HFF-Myc (cell line): Measurements from ENCODE around the gene COPS6.

Experiments
- DNase-seq: peaks from one replicate; pipeline ENCODE4 v3.0.0-alpha.2; 2011; ENCODE audit warnings: low read depth; ENCODE audit errors: extremely low read depth
- H3K4me3 ChIP-seq: replicated peaks from 2 replicates; pipeline ENCODE4 v1.5.1; 2011; ENCODE audit warnings: low read depth, mild to moderate bottlenecking, control low read depth, low read length
- TF ChIP-seq, protein P1 (sequence below): IDR thresholded peaks from 2 replicates; pipeline ENCODE4 v1.5.1; 2012; ENCODE audit warnings: mild to moderate bottlenecking, low read depth, low read length, control low read depth; ENCODE audit errors: missing control alignments

The COPS6 gene

GRCh38 chr7:100077205-100077604, 11.6 kb upstream of the COPS6 start:
- TF ChIP-seq, protein P1, sequence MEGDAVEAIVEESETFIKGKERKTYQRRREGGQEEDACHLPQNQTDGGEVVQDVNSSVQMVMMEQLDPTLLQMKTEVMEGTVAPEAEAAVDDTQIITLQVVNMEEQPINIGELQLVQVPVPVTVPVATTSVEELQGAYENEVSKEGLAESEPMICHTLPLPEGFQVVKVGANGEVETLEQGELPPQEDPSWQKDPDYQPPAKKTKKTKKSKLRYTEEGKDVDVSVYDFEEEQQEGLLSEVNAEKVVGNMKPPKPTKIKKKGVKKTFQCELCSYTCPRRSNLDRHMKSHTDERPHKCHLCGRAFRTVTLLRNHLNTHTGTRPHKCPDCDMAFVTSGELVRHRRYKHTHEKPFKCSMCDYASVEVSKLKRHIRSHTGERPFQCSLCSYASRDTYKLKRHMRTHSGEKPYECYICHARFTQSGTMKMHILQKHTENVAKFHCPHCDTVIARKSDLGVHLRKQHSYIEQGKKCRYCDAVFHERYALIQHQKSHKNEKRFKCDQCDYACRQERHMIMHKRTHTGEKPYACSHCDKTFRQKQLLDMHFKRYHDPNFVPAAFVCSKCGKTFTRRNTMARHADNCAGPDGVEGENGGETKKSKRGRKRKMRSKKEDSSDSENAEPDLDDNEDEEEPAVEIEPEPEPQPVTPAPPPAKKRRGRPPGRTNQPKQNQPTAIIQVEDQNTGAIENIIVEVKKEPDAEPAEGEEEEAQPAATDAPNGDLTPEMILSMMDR, result no peak
- DNase-seq, result no peak
- no peak overlapping the region for H3K4me3 ChIP-seq

GRCh38 chr7:100079024-100079560, 9.7 kb upstream of the COPS6 start:
- no peak for DNase-seq
- TF ChIP-seq, protein P1, result no peak
- H3K4me3 ChIP-seq, result no peak overlapping the region

DNA sequence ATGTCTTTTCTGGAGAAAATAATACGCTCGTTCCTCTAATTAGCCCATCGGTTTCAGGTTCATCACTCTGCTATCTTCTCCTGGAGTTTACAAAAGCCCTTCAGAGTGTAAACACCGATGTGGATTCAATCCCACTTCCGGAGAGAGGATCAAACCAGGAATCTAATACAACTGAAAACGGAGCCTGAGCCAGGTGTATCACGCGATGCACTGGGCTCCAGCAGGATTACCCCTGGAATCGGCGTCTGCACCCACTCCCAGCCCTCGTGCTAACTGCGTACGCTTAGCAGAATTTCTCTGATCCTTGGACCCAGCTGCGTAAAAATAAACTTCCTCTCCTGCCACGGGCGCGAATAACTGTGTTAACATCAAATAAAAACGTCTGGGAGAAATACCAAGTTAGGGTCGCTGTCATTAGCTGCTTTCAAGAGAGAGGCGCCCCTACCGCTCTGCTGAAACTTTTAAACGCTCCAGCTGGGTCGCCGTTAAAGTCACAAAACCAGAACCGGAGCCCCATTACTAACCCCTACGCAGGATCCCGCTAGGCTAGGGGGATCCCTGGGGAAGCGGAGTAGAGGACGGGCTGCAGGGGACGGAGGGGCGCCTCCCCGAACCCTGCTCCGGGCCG, 7.7 kb upstream of the COPS6 start:
- peak overlapping the region; percentile 92 for H3K4me3 ChIP-seq
- TF ChIP-seq, protein P1, result no peak
- DNase-seq, result no peak

DNA sequence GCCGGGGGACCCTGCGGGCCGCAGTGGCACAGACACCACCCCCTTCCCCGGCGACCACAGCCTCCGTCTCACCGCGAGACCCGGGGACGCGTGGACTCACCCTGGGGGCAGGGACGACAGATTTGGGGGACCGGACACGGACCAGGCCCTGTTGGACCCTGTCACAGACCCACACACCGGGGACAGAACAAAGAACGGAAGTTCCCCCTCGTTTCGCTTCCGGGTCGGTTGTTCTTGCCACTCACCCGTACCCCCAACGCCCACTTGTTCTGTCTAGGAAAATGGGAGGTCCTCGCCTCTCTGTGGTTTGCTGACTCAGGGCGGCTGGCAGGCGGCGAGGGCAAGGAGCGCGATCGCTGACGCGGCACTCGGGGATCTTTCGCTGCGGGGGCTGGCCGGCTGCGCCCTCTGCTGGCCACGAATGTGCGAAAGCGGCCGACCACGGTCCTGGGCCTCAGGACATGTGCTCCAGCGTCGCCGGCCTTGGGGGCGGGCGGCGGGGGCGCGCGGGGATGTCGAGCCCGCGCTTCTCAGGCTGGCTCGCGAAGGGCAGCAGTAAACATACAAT, 7.2 kb upstream of the COPS6 start, which contains the start of gene ZNF3:
TSS of gene ZNF3 (minus strand) at position 189 of the 568 bp plus-strand sequence. CDS start 4,366 bp downstream, outside the sequence.
- TF ChIP-seq, protein P1, result peak; percentile 83
- peak; percentile 98 for DNase-seq
- H3K4me3 ChIP-seq, result peak within 1 kb of the TSS; percentile 92

DNA sequence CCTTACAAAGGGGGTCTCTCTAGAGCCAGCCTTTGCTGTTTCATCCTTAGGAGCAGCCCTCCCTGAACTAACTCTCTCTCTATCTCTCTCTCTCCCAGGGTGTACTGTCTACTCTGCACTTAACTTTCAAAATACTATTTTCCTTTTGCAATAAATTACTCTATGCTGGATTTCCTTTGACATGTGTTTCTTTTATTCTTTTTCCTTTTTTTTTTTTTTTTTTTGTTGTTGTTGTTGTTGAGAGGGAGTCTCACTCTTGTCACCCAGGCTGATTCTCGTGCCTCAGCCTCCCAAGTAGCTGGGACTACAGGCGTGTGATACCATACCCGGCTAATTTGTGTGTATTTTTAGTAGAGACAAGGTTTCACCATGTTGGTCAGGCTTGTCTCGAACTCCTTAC, 5.8 kb upstream of the COPS6 start:
- DNase-seq, result no peak
- H3K4me3 ChIP-seq, result no peak overlapping the region
- TF ChIP-seq, protein P1, result no peak

DNA sequence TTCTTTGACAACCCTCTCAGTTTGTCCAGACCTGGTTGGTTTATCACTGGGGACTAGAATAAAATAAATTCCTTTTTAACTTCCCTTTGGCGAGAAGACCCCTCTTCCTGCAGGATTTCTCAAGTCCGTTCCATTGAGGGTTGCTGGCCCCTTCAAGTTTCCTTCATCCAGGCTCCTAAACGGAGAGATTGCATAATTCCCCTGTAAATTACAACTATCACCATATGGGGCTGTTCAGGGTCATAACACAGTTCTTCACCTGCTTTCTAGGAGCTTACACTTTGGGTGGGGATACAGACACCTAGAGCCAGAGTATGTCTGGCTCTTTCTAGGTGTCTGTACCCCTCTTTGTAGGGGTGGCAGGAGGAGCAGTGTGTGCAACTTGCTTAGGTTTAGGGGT, 3.3 kb upstream of the COPS6 start:
- no peak overlapping the region for H3K4me3 ChIP-seq
- no peak for DNase-seq
- TF ChIP-seq, protein P1, result no peak
